Right cardiac atrium (tissue), 5 donors: ENCODE results near the gene SIM1. TPM values are rescaled to one million over a fixed set of nuclear protein-coding genes. Genes with fewer than 3 reads are reported as not detected.

ENCODE experiments used
- ATAC-seq, 2 donors: fragments of 200-7000 bp; cut with Tn5 transposase; one replicate each; pipeline versions ENCODE4 v1.8.0 to v1.9.1; 2020; ENCODE audit warnings: moderate library complexity in 2 of 2, mild to moderate bottlenecking in 1 of 2
- DNase-seq, 3 donors: peaks; one replicate each; pipeline ENCODE4 v3.0.0-alpha.2; 2020
- H3K27ac ChIP-seq: one replicate; pipeline ENCODE4 v1.5.1; 2013; ENCODE audit warnings: mild to moderate bottlenecking, low read length, control low read depth, moderate library complexity
- H3K27me3 ChIP-seq: one replicate; pipeline ENCODE4 v1.6.1; 2013; ENCODE audit not compliant: control insufficient read depth, insufficient read depth
- H3K4me1 ChIP-seq: one replicate; pipeline ENCODE4 v1.6.1; 2013; ENCODE audit warnings: low read length; ENCODE audit not compliant: control insufficient read depth, insufficient read depth
- H3K4me3 ChIP-seq: one replicate; pipeline ENCODE4 v1.5.1; 2013; ENCODE audit warnings: low read length, control low read depth
- H3K9me3 ChIP-seq: one replicate; pipeline ENCODE4 v1.6.1; 2013; ENCODE audit warnings: low read length; ENCODE audit not compliant: control insufficient read depth
- WGBS: extraction: QIAGEN DNeasy Blood & Tissue Kit; methylation state at CpG from one replicate; pipeline ENCODE4 v1.1.7; 2013; 5-methylcytosine and 5-hydroxymethylcytosine counted together
- intact Hi-C, 4 donors: fragments of 100-400 bp; cut with DNase I; formaldehyde crosslinking; loops; one replicate each; pipeline versions ENCODE4 v1.11.0 to v1.14.0; 2022 to 2023
- polyA plus RNA-seq: library from polyadenylated mRNA; stranded (reverse); fragments of 200-250 nt; gene quantifications from one replicate; pipeline ENCODE4 v1.2.3, GENCODE V29; 2013
- total RNA-seq, 4 donors: library from RNA; stranded (reverse); fragmentation: NEBNext Ultra II Directional; extraction: Animal tissue kit (Norgen Biotek cat#: 25700); gene quantifications; one replicate each; pipeline ENCODE4 v1.2.1, GENCODE V29; 2021
- donor health status: healthy with polysubstance abuse.
- donor health status: DM: no; HTN: yes; CAD: no.
- donor health status: DM: no; HTN: no; CAD: no.
- donor health status: DM: no; HTN: yes; CAD: no; lungs with severe emphysema.
- donor health status: DM: yes; HTN: yes; CAD: no.

SIM1 gene
- total and polyA plus RNA-seq, 5 donors, result not detected

GRCh38 chr6:100454551-100455229 is 10.0 kb downstream of the SIM1 start:
- no peaks in the 10 kb centered on the region for H3K4me1 ChIP-seq
- peaks cover 4% of the 10 kb centered on the region for H3K27me3 ChIP-seq
- no peak overlapping the region for H3K4me3 ChIP-seq
- no peak overlapping the region for H3K27ac ChIP-seq
- DNase-seq (no peak), ATAC-seq (no peak)
- no peaks in the 10 kb centered on the region for H3K9me3 ChIP-seq
- intact Hi-C loops, result no loop called here
- WGBS, result 14% methylated on average over 14 of the region's 14 CpGs

GRCh38 chr6:100453701-100454521 is 10.8 kb downstream of the SIM1 start:
- DNase-seq, result no peak
- intact Hi-C loops, result no loop called here
- Histone ChIP-seq H3K27me3 (peaks cover 4% of the 10 kb centered on the region), H3K27ac (no peak overlapping the region), H3K4me1 (no peaks in the 10 kb centered on the region), H3K4me3 (no peak overlapping the region), H3K9me3 (no peaks in the 10 kb centered on the region)
- WGBS, result 7% methylated on average over 36 of the region's 36 CpGs
- no peak for ATAC-seq

GRCh38 chr6:100452998-100453397 is 11.7 kb downstream of the SIM1 start:
- 17% methylated on average over 3 of the region's 3 CpGs for WGBS
- Histone ChIP-seq H3K9me3 (no peaks in the 10 kb centered on the region), H3K4me1 (no peaks in the 10 kb centered on the region), H3K27ac (no peak overlapping the region), H3K4me3 (no peak overlapping the region), H3K27me3 (peaks cover 4% of the 10 kb centered on the region)
- ATAC-seq (no peak), DNase-seq (no peak)
- intact Hi-C loops, result no loop called here

GRCh38 chr6:100451577-100451976 is 13.1 kb downstream of the SIM1 start:
- WGBS, result 67% methylated on average over 1 of the region's 1 CpG
- no peak for DNase-seq
- Histone ChIP-seq H3K9me3 (no peaks in the 10 kb centered on the region), H3K27me3 (peaks cover 4% of the 10 kb centered on the region), H3K27ac (no peak overlapping the region), H3K4me3 (no peak overlapping the region), H3K4me1 (peaks cover 4% of the 10 kb centered on the region)
- intact Hi-C loops, result no loop called here
- no peak for ATAC-seq

- ATAC-seq, result no peak
- DNase-seq, result peak in 1 of 3 donors; percentile 48
- H3K9me3 ChIP-seq, result no peaks in the 10 kb centered on the region
- H3K27ac ChIP-seq, result no peak overlapping the region
- H3K27me3 ChIP-seq, result peaks cover 4% of the 10 kb centered on the region
- 6% methylated on average over 38 of the region's 38 CpGs for WGBS
- no peak overlapping the region for H3K4me3 ChIP-seq
- H3K4me1 ChIP-seq, result peaks cover 4% of the 10 kb centered on the region
- intact Hi-C loops, result no loop called here
Measured at GRCh38 chr6:100449239-100449691, 15.5 kb downstream of the SIM1 start.

- H3K27me3 ChIP-seq, result peaks cover 4% of the 10 kb centered on the region
Measured at GRCh38 chr6:100447900-100448748, 16.6 kb downstream of the SIM1 start.

GRCh38 chr6:100447081-100447899 is 17.4 kb downstream of the SIM1 start:
- Histone ChIP-seq H3K4me3 (peak overlapping the region; percentile 16), H3K27ac (no peak overlapping the region), H3K9me3 (no peaks in the 10 kb centered on the region), H3K4me1 (peaks cover 4% of the 10 kb centered on the region), H3K27me3 (peaks cover 4% of the 10 kb centered on the region)
- intact Hi-C loops, result no loop called here
- ATAC-seq (peak in 1 of 2 donors; percentile 25), DNase-seq (peak in 1 of 3 donors; percentile 30)
- WGBS, result 5% methylated on average over 38 of the region's 38 CpGs

More at GRCh38 chr6:100447900-100448748, 16.6 kb downstream of the SIM1 start:
- DNase-seq, result peak in 1 of 3 donors; percentile 35
- H3K4me3 ChIP-seq, result no peak overlapping the region
- no peaks in the 10 kb centered on the region for H3K9me3 ChIP-seq
- H3K4me1 ChIP-seq, result peaks cover 4% of the 10 kb centered on the region
- ATAC-seq, result peak in 1 of 2 donors; percentile 31
- intact Hi-C loops, result no loop called here
- WGBS, result 10% methylated on average over 47 of the region's 47 CpGs
- H3K27ac ChIP-seq, result no peak overlapping the region

GRCh38 chr6:100446115-100447080 is 18.3 kb downstream of the SIM1 start:
- intact Hi-C loops, result no loop called here
- 8% methylated on average over 23 of the region's 23 CpGs for WGBS
- no peak for ATAC-seq
- Histone ChIP-seq H3K27me3 (no peaks in the 10 kb centered on the region), H3K9me3 (no peaks in the 10 kb centered on the region), H3K4me1 (peaks cover 4% of the 10 kb centered on the region), H3K4me3 (peak overlapping the region; percentile 16), H3K27ac (no peak overlapping the region)
- DNase-seq, result peak in 1 of 3 donors; percentile 62

- 39% methylated on average over 3 of the region's 3 CpGs for WGBS
- no peak overlapping the region for H3K4me3 ChIP-seq
- H3K27ac ChIP-seq, result no peak overlapping the region
- DNase-seq, result no peak
- no peaks in the 10 kb centered on the region for H3K27me3 ChIP-seq
- H3K9me3 ChIP-seq, result no peaks in the 10 kb centered on the region
- H3K4me1 ChIP-seq, result peaks cover 4% of the 10 kb centered on the region
- no peak for ATAC-seq
- intact Hi-C loops, result no loop called here
Measured at GRCh38 chr6:100445512-100445911, 19.2 kb downstream of the SIM1 start.
